Aorta (tissue), 5 donors: ENCODE measurements around the gene CCDC150. TPM values are rescaled to one million over a fixed set of nuclear protein-coding genes. Genes with fewer than 3 reads are reported as not detected.

Source experiments
- ATAC-seq: fragments of 200-7000 bp; cut with Tn5 transposase; one replicate; pipeline ENCODE4 v1.9.1; 2022; ENCODE audit warnings: moderate library complexity; ENCODE audit not compliant: low FRiP score
- DNase-seq, 2 donors: peaks; one replicate each; pipeline ENCODE4 v3.0.0-alpha.2; 2020
- H3K27ac ChIP-seq, 2 donors: one replicate each; pipeline ENCODE4 v1.5.1; 2013; ENCODE audit warnings: low read length in 2 of 2, mild to moderate bottlenecking in 2 of 2, moderate library complexity in 2 of 2, control low read depth in 1 of 2, inconsistent platforms in 1 of 2, low read depth in 1 of 2
- H3K27me3 ChIP-seq, 2 donors: one replicate each; pipeline ENCODE4 v1.6.1; 2013; ENCODE audit warnings: control low read depth in 1 of 2, low read length in 1 of 2, mild to moderate bottlenecking in 1 of 2, moderate library complexity in 1 of 2; ENCODE audit not compliant: insufficient read depth in 2 of 2, control insufficient read depth in 1 of 2
- H3K36me3 ChIP-seq, 2 donors: one replicate each; pipeline ENCODE4 v1.6.1; 2013; ENCODE audit warnings: control low read depth in 1 of 2, low read length in 1 of 2, mild to moderate bottlenecking in 1 of 2; ENCODE audit not compliant: insufficient read depth in 2 of 2, control insufficient read depth in 1 of 2
- H3K4me1 ChIP-seq, 2 donors: one replicate each; pipeline ENCODE4 v1.6.1; 2013; ENCODE audit warnings: low read length in 2 of 2, control low read depth in 1 of 2, mild to moderate bottlenecking in 1 of 2, moderate library complexity in 1 of 2; ENCODE audit not compliant: insufficient read depth in 2 of 2, control insufficient read depth in 1 of 2
- H3K4me3 ChIP-seq, 2 donors: one replicate each; pipeline ENCODE4 v1.5.1; 2013; ENCODE audit warnings: low read length in 2 of 2, control low read depth in 1 of 2, mild to moderate bottlenecking in 1 of 2
- H3K9me3 ChIP-seq: one replicate; pipeline ENCODE4 v1.6.1; 2013; ENCODE audit warnings: mild to moderate bottlenecking, low read length; ENCODE audit not compliant: control insufficient read depth
- WGBS, 2 donors: extraction: QIAGEN DNeasy Blood & Tissue Kit; methylation state at CpG; one replicate each; pipeline ENCODE4 v1.1.7; 2013; 5-methylcytosine and 5-hydroxymethylcytosine counted together
- intact Hi-C, 2 donors: fragments of 100-400 bp; cut with DNase I; formaldehyde crosslinking; loops; one replicate each; pipeline versions ENCODE4 v1.14.2 to v1.15.0; 2022
- long read RNA-seq, 2 donors: library from polyadenylated mRNA; unstranded; transcript quantifications; one replicate each; pipeline ENCODE4 v2.0.0, GENCODE V29; 2020 to 2021
- polyA plus RNA-seq, 2 donors: library from polyadenylated mRNA; stranded (reverse); fragments of 200-250 nt; gene quantifications; one replicate each; pipeline ENCODE4 v1.2.3, GENCODE V29; 2013
- total RNA-seq, 2 donors: library from RNA; stranded (reverse); fragmentation: NEBNext Ultra II Directional; extraction: Animal tissue kit (Norgen Biotek cat#: 25700); gene quantifications; one replicate each; pipeline ENCODE4 v1.2.1, GENCODE V29; 2021
- donor health status: healthy with polysubstance abuse.
- donor health status: Bipolar disorder and iron deficiency.
- donor health status: DM: no; HTN: no; CAD: no.
- donor health status: DM: no; HTN: no; CAD: no.
- donor health status: DM: yes; HTN: yes; CAD: no.

Gene CCDC150
- total RNA-seq (1 to 10 TPM; 1.6 to 3.3 TPM), polyA plus RNA-seq (under 1 TPM; 0.75 to 0.79 TPM)
- long read RNA-seq, donor 1: 0 reads
- long read RNA-seq, donor 2, partial matches to known transcripts: 0 of 1 reads
- long read RNA-seq, donor 2, other reads (novel, unspliced or antisense): 1 of 1 reads

DNA sequence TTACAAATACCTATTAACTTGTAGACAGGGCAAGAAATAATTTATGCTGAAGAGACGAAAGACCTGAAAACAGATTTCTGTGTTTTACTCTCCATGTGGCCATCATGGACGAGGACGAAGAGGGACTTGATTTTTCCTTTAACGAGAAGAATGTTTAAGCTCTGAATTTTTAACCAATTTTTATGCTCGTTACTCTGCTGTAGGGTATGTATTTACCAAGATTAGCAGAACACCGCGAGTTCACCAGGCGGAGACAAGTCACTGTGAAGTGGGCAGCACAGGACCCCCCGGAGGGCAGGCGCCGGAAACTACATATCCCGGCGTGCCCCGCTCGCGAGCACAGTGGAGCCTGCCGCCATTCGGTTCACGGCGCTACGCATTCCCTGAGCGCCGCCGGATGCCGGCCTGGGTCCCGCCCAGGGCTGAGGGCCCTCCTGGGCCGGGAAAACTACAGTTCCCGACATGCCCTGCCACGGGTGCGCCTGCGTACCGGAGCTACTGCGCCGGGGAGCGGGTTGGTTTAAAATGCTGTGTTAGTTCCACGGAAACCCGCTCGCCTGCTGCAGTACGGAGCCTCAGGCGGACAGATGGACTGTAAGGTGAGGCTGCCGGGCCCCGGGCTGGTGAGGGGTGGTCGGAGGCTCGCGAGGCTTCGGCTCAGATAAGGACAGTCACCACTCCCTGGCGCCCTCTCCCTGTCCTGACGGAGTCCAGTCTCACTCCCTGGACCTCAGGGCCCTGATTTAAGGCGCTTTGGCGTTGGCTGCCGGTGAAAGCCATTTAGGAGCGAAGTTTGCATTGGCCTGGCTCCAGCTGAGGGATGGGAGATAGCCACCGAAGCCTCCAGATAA lies at the start of gene CCDC150:
TSS of gene CCDC150 (plus strand) at position 536 of the 851 bp plus-strand sequence. CDS start at position 588, 52 bp downstream.
- intact Hi-C loops: loop anchor here (2.0 to 5.0 kb wide), 2 partner anchors 37 to 47 kb away; partner anchors contain the start of gene HECW2 (in 1 of the 2)
- peak; percentile 96 to 97 for DNase-seq

GRCh38 chr2:196590286-196590685 lies 49.2 kb upstream of the CCDC150 start:
- WGBS, 2 donors: 3 to 10% methylated on average over 1 of the region's 1 CpG
- Histone ChIP-seq H3K4me3 (no peak overlapping the region), H3K27me3 (no peaks in the 10 kb centered on the region), H3K27ac (no peak overlapping the region), H3K9me3 (no peaks in the 10 kb centered on the region), H3K4me1 (peaks cover 0 to 3% of the 10 kb centered on the region in 2 donors), H3K36me3 (no peaks in the 10 kb centered on the region)
- DNase-seq: no peak
- intact Hi-C loops: loop anchor here in 1 of 2 donors (10.0 kb wide), 1 partner anchor 295 kb away; no protein-coding TSS in a partner anchor
- ATAC-seq: no peak

More for the DNA sequence above, at the start of gene CCDC150:
- Histone ChIP-seq H3K27ac (no peak within 1 kb of the TSS), H3K9me3 (no peaks in the 10 kb centered on the region), H3K27me3 (no peaks in the 10 kb centered on the region), H3K4me3 (peak within 1 kb of the TSS; percentile 48 to 66), H3K36me3 (no peaks in the 10 kb centered on the region), H3K4me1 (no peaks in the 10 kb centered on the region)
- WGBS, 2 donors: 4 to 5% methylated on average over 53 of the region's 53 CpGs
- peak; percentile 100 for ATAC-seq

DNA sequence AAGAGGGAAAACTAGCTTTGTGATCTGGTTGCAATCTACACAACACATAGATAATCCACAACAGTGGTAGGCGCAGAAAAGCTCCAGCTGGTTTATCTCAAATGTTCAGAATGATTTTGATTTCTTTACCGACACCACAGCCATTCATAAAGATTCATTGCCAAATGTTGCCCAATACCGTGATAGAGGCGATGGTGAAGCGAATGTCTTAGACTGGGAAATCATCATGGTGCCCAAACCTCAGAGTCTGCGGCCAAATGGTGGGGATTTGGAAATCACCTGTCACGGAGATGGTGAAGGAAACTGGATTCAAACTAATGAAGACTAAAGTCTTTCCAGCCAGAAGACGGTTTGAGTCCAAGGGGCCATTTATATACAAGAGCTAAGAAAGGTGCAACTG lies 48.5 kb upstream of the CCDC150 start:
- ATAC-seq: no peak

GRCh38 chr2:196591621-196592022 lies 47.9 kb upstream of the CCDC150 start:
- ATAC-seq (no peak), DNase-seq (no peak)
- 81 to 90% methylated on average over 4 of the region's 4 CpGs for WGBS, 2 donors
- intact Hi-C loops: loop anchor here in 1 of 2 donors (2.0 to 10.0 kb wide), 2 partner anchors 47 to 297 kb away; partner anchors contain the start of gene CCDC150
- no peak overlapping the region for H3K4me3 ChIP-seq
- no peaks in the 10 kb centered on the region for H3K27me3 ChIP-seq
- no peaks in the 10 kb centered on the region for H3K36me3 ChIP-seq
- no peak overlapping the region for H3K27ac ChIP-seq
- H3K4me1 ChIP-seq: peaks cover 0 to 3% of the 10 kb centered on the region in 2 donors
- H3K9me3 ChIP-seq: no peaks in the 10 kb centered on the region

More for the DNA sequence above, 48.5 kb upstream of the CCDC150 start:
- H3K27me3 ChIP-seq: no peaks in the 10 kb centered on the region
- intact Hi-C loops: loop anchor here in 1 of 2 donors (10.0 kb wide), 1 partner anchor 296 kb away; no protein-coding TSS in a partner anchor
- H3K27ac ChIP-seq: no peak overlapping the region
- 97% methylated on average over 8 of the region's 8 CpGs for WGBS, 2 donors
- peaks cover 0 to 3% of the 10 kb centered on the region in 2 donors for H3K4me1 ChIP-seq
- DNase-seq: no peak
- H3K4me3 ChIP-seq: no peak overlapping the region
- no peaks in the 10 kb centered on the region for H3K9me3 ChIP-seq
- H3K36me3 ChIP-seq: no peaks in the 10 kb centered on the region

DNA sequence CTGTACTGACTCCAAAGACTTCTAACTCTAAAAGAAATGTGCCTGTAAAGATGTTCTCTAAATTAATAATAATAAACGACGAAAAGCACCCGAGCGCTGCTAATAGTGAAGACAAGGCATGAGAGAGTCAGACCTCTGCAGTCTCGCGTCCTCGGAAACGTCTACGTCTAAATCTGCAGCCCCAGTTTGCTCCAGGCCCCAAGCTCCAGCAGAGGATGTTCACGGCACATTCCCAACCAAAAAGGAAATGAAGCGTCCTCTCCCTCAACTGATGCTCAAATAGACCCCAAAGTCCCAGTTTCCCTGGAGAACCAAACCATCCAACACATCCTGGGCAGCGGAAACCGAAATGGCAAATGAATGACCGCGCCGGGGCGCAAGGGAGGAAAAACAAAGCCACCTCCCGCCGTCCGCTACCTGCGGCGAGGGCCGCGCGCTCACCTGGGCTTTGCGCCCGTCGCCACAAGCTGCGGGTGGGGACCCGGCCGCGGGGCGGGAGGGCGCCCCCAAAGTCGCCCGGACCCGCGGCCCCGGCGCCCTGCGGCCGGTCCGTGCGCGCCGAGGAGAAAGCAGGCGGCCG lies 47.1 kb upstream of the CCDC150 start:
- Histone ChIP-seq H3K27ac (peak overlapping the region; percentile 62 to 75), H3K4me3 (peak overlapping the region; percentile 59 to 83), H3K4me1 (peaks cover 0 to 3% of the 10 kb centered on the region in 2 donors), H3K9me3 (no peaks in the 10 kb centered on the region), H3K36me3 (no peaks in the 10 kb centered on the region), H3K27me3 (no peaks in the 10 kb centered on the region)
- DNase-seq: peak; percentile 49 to 76
- no peak for ATAC-seq
- whole genome bisulfite sequencing, 2 donors: 1% methylated on average over 42 to 48 of the region's 48 CpGs
- intact Hi-C loops: loop anchor here in 1 of 2 donors (2.0 to 10.0 kb wide), 2 partner anchors 46 to 298 kb away; partner anchors contain the start of gene CCDC150

GRCh38 chr2:196592911-196593881 lies 46.3 kb upstream of the CCDC150 start, which contains the start of gene HECW2:
TSS of gene HECW2 (minus strand) at chr2:196593554.
- H3K4me3 ChIP-seq: peak within 1 kb of the TSS; percentile 59 to 83
- intact Hi-C loops: loop anchor here in 1 of 2 donors (2.0 to 10.0 kb wide), 2 partner anchors 46 to 298 kb away; partner anchors contain the start of gene CCDC150
- ATAC-seq: peak; percentile 77
- peaks cover 0 to 3% of the 10 kb centered on the region in 2 donors for H3K4me1 ChIP-seq
- peak within 1 kb of the TSS; percentile 62 to 75 for H3K27ac ChIP-seq
- no peaks in the 10 kb centered on the region for H3K9me3 ChIP-seq
- H3K36me3 ChIP-seq: no peaks in the 10 kb centered on the region
- no peaks in the 10 kb centered on the region for H3K27me3 ChIP-seq
- 1% methylated on average over 54 to 125 of the region's 125 CpGs for WGBS, 2 donors
- peak; percentile 51 to 84 for DNase-seq

- ATAC-seq: no peak
- no peak for DNase-seq
- intact Hi-C loops: loop anchor here in 1 of 2 donors (10.0 kb wide), 1 partner anchor 299 kb away; no protein-coding TSS in a partner anchor
- Histone ChIP-seq H3K27ac (no peak overlapping the region), H3K36me3 (no peaks in the 10 kb centered on the region), H3K9me3 (no peaks in the 10 kb centered on the region), H3K27me3 (no peaks in the 10 kb centered on the region), H3K4me3 (no peak overlapping the region), H3K4me1 (peaks cover 0 to 3% of the 10 kb centered on the region in 2 donors)
- 89 to 91% methylated on average over 6 of the region's 6 CpGs for WGBS, 2 donors
Observed at GRCh38 chr2:196594158-196594557, 45.4 kb upstream of the CCDC150 start.
